Measurements from ENCODE around the gene PLEKHM1. TPM values are rescaled to one million over a fixed set of nuclear protein-coding genes. Genes with fewer than 3 reads are reported as not detected.

PLEKHM1 gene
- total and polyA plus RNA-seq, 2 of the 13 experiments (the other 11 are each of a cell fraction or from before 2014, with no cell fraction given): 7.6 to 13.5 TPM

DNA sequence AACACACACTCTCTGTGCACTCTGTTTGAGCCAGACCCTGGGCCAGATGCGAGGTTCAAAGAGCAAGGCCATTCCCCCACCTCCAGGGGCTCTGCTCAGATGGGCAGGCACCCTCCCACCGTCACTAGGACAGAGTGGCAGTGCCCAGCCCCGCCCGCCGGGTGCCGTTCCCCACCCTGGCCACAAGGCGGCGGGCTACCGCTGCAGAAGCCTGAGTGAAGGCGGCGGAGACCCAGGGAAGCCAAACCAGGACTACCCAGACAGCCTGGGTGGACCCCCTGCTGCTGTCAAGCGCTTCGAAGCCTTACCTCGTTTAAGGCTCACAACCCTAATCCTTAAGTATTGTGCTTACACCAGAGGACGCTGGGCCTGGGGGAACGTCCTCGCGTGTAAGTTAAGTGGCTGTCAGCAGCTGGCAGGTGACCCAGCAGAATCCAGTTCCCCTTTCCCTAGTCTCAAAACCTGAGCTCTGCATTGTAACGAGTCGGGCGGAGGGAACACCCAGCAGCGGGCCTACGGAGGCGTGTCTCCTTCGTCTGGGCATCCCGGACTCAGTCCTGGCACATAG is 62.4 kb downstream of the PLEKHM1 start (continued):
- no peak for TF ChIP-seq ZNF251 (CRISPR knock-in tag; IDR thresholded peaks at IDR 0.05)
- TF ChIP-seq TFDP2 (CRISPR knock-in tag; IDR thresholded peaks at IDR 0.05): no peak
- 0 out of 2 replicates have a peak, but pooled peaks have one; percentile 40 for TF ChIP-seq SOX5 (CRISPR knock-in tag; IDR thresholded peaks at IDR 0.05; ENCODE audit: borderline replicate concordance)
- TF ChIP-seq, protein P1, sequence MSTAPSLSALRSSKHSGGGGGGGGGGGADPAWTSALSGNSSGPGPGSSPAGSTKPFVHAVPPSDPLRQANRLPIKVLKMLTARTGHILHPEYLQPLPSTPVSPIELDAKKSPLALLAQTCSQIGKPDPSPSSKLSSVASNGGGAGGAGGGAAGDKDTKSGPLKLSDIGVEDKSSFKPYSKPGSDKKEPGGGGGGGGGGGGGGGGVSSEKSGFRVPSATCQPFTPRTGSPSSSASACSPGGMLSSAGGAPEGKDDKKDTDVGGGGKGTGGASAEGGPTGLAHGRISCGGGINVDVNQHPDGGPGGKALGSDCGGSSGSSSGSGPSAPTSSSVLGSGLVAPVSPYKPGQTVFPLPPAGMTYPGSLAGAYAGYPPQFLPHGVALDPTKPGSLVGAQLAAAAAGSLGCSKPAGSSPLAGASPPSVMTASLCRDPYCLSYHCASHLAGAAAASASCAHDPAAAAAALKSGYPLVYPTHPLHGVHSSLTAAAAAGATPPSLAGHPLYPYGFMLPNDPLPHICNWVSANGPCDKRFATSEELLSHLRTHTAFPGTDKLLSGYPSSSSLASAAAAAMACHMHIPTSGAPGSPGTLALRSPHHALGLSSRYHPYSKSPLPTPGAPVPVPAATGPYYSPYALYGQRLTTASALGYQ (CRISPR knock-in tag; IDR thresholded peaks at IDR 0.05): no peak
- TF ChIP-seq, protein P2, sequence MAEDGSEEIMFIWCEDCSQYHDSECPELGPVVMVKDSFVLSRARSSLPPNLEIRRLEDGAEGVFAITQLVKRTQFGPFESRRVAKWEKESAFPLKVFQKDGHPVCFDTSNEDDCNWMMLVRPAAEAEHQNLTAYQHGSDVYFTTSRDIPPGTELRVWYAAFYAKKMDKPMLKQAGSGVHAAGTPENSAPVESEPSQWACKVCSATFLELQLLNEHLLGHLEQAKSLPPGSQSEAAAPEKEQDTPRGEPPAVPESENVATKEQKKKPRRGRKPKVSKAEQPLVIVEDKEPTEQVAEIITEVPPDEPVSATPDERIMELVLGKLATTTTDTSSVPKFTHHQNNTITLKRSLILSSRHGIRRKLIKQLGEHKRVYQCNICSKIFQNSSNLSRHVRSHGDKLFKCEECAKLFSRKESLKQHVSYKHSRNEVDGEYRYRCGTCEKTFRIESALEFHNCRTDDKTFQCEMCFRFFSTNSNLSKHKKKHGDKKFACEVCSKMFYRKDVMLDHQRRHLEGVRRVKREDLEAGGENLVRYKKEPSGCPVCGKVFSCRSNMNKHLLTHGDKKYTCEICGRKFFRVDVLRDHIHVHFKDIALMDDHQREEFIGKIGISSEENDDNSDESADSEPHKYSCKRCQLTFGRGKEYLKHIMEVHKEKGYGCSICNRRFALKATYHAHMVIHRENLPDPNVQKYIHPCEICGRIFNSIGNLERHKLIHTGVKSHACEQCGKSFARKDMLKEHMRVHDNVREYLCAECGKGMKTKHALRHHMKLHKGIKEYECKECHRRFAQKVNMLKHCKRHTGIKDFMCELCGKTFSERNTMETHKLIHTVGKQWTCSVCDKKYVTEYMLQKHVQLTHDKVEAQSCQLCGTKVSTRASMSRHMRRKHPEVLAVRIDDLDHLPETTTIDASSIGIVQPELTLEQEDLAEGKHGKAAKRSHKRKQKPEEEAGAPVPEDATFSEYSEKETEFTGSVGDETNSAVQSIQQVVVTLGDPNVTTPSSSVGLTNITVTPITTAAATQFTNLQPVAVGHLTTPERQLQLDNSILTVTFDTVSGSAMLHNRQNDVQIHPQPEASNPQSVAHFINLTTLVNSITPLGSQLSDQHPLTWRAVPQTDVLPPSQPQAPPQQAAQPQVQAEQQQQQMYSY (CRISPR knock-in tag; IDR thresholded peaks at IDR 0.05): no peak
- TF ChIP-seq, protein P3, sequence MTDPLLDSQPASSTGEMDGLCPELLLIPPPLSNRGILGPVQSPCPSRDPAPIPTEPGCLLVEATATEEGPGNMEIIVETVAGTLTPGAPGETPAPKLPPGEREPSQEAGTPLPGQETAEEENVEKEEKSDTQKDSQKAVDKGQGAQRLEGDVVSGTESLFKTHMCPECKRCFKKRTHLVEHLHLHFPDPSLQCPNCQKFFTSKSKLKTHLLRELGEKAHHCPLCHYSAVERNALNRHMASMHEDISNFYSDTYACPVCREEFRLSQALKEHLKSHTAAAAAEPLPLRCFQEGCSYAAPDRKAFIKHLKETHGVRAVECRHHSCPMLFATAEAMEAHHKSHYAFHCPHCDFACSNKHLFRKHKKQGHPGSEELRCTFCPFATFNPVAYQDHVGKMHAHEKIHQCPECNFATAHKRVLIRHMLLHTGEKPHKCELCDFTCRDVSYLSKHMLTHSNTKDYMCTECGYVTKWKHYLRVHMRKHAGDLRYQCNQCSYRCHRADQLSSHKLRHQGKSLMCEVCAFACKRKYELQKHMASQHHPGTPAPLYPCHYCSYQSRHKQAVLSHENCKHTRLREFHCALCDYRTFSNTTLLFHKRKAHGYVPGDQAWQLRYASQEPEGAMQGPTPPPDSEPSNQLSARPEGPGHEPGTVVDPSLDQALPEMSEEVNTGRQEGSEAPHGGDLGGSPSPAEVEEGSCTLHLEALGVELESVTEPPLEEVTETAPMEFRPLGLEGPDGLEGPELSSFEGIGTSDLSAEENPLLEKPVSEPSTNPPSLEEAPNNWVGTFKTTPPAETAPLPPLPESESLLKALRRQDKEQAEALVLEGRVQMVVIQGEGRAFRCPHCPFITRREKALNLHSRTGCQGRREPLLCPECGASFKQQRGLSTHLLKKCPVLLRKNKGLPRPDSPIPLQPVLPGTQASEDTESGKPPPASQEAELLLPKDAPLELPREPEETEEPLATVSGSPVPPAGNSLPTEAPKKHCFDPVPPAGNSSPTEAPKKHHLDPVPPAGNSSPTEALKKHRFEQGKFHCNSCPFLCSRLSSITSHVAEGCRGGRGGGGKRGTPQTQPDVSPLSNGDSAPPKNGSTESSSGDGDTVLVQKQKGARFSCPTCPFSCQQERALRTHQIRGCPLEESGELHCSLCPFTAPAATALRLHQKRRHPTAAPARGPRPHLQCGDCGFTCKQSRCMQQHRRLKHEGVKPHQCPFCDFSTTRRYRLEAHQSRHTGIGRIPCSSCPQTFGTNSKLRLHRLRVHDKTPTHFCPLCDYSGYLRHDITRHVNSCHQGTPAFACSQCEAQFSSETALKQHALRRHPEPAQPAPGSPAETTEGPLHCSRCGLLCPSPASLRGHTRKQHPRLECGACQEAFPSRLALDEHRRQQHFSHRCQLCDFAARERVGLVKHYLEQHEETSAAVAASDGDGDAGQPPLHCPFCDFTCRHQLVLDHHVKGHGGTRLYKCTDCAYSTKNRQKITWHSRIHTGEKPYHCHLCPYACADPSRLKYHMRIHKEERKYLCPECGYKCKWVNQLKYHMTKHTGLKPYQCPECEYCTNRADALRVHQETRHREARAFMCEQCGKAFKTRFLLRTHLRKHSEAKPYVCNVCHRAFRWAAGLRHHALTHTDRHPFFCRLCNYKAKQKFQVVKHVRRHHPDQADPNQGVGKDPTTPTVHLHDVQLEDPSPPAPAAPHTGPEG (CRISPR knock-in tag; IDR thresholded peaks at IDR 0.05): no peak
- 0 out of 2 replicates have a peak, but pooled peaks have one; percentile 59 for TF ChIP-seq ZNF292 (CRISPR knock-in tag; IDR thresholded peaks at IDR 0.05; ENCODE audit: borderline replicate concordance, low read depth)
- no peak for TF ChIP-seq NCOA5 (CRISPR knock-in tag; IDR thresholded peaks at IDR 0.05)
- TF ChIP-seq ZNF383 (CRISPR knock-in tag; IDR thresholded peaks at IDR 0.05; ENCODE audit: borderline replicate concordance): no peak
- TF ChIP-seq MAZ (IDR thresholded peaks at IDR 0.05; ENCODE audit: borderline replicate concordance, low read depth, low read length): peak; percentile 61; the same call in 1 of the 2 replicates
- TF ChIP-seq MAZ (CRISPR knock-in tag; IDR thresholded peaks at IDR 0.05; ENCODE audit: low read depth): peak; percentile 95
- TF ChIP-seq LCORL (IDR thresholded peaks at IDR 0.05): no peak
- TF ChIP-seq LCORL (CRISPR knock-in tag; IDR thresholded peaks at IDR 0.05): peak; percentile 79
- no peak for TF ChIP-seq GRHL1 (CRISPR knock-in tag; conservative IDR thresholded peaks at IDR 0.05)
- no peak for TF ChIP-seq ZNF207 (IDR thresholded peaks at IDR 0.05; ENCODE audit: borderline replicate concordance)
